Adrenal gland (tissue), 19 donors: ENCODE data around the gene IFNL1. TPM values are rescaled to one million over a fixed set of nuclear protein-coding genes. Genes with fewer than 3 reads are reported as not detected.
A peak's percentile ranks its signal among the peaks of the same experiment; 100 is the strongest.

Experiments used
- DNase-seq, 7 donors: peaks; one replicate each; pipeline ENCODE4 v3.0.0-alpha.2; 2019 to 2020
- H3K27ac ChIP-seq, 5 donors: fragments of 200-600 bp; sonication (generic) in 4 of 5; 1 replicate in 3 of 5; 2 replicates in 2 of 5; pipeline versions ENCODE4 v1.5.1 to v1.8.0; 2016 to 2020; ENCODE audit warnings: mild to moderate bottlenecking in 1 of 5
- H3K27me3 ChIP-seq: fragments of 200-600 bp; 2 replicates; pipeline ENCODE4 v1.8.0; 2021
- H3K36me3 ChIP-seq, 2 donors: fragments of 200-600 bp; replicated peaks in 1 of 2; 1 replicate in 1 of 2; 2 replicates in 1 of 2; pipeline versions ENCODE4 v1.5.1 to v1.8.0; 2018 to 2022
- H3K4me1 ChIP-seq, 2 donors: fragments of 200-600 bp; replicated peaks in 1 of 2; 1 replicate in 1 of 2; 2 replicates in 1 of 2; pipeline versions ENCODE4 v1.5.1 to v1.8.0; 2018 to 2021
- H3K4me3 ChIP-seq, 4 donors: fragments of 200-600 bp; sonication (generic) in 3 of 4; one replicate each; pipeline ENCODE4 v1.5.1; 2016 to 2018
- H3K9me3 ChIP-seq, 3 donors: fragments of 200-600 bp; sonication (generic) in 1 of 3; replicated peaks in 1 of 3; 1 replicate in 2 of 3; 2 replicates in 1 of 3; pipeline versions ENCODE4 v1.5.1 to v1.8.0; 2016 to 2021
- CTCF ChIP-seq, 6 experiments: fragments of 450-650 bp in 4 of 6; fragments of 200-600 bp in 2 of 6; sonication (generic) in 1 of 6; IDR thresholded peaks; 1 replicate in 5 of 6; 2 replicates in 1 of 6; pipeline versions ENCODE4 v1.5.1 to v1.8.0; 2016 to 2021; ENCODE audit warnings: antibody characterized with exemption in 6 of 6, mild to moderate bottlenecking in 2 of 6, moderate library complexity in 1 of 6
- POLR2A ChIP-seq, 2 donors: fragments of 450-650 bp; IDR thresholded peaks; one replicate each; pipeline ENCODE4 v1.6.1; 2017; ENCODE audit warnings: antibody characterized with exemption in 2 of 2, mild to moderate bottlenecking in 2 of 2, moderate library complexity in 1 of 2
- WGBS, 4 donors: extraction: QIAGEN DNeasy Blood & Tissue Kit in 2 of 4; methylation state at CpG; one replicate each; pipeline versions ENCODE4 v1.1.5 to v1.1.7; 2013 to 2017; 5-methylcytosine and 5-hydroxymethylcytosine counted together
- intact Hi-C, 2 donors: fragments of 100-400 bp; cut with DNase I; formaldehyde crosslinking; loops; one replicate each; pipeline versions ENCODE4 v1.14.1 to v1.15.0; 2022 to 2023
- long read RNA-seq, 10 donors: library from polyadenylated mRNA in 3 of 10; unstranded in 2 of 10; stranded (forward) in 1 of 10; transcript quantifications; one replicate each; pipeline ENCODE4 v2.0.0 and lab custom pipeline, GENCODE V29; 2021 to 2026
- polyA plus RNA-seq, 3 donors: library from polyadenylated mRNA; stranded (reverse); fragments of 200-250 nt in 2 of 3; fragments of 350-450 nt in 1 of 3; fragmentation: Illumina TruSeq in 1 of 3; extraction: RNeasy Lipid Tissue Mini Kit (QIAGEN cat#74804) in 1 of 3; gene quantifications; one replicate each; pipeline ENCODE4 v1.2.3, GENCODE V29; 2013 to 2014
- total RNA-seq, 9 donors: library from RNA; depleted of rRNA in 4 of 9; stranded (reverse); fragments of >200 nt in 4 of 9; fragments of 120-200 nt in 1 of 9; fragmentation: NEBNext Ultra II Directional in 1 of 9; extraction: Animal tissue kit (Norgen Biotek cat#: 25700) in 1 of 9; gene quantifications; one replicate each; pipeline versions ENCODE4 v1.1.0 to v1.2.4, GENCODE V29; 2013 to 2023
- donor health status: healthy with polysubstance abuse.
- donor health status: Bipolar disorder and iron deficiency.
- donor health status: DM: yes; HTN: yes; CAD: no.
- donor health status: DM: no; HTN: no; CAD: no.
- donor health status: DM: no; HTN: no; CAD: no.
- donor health status: DM: yes; HTN: yes; CAD: no.

Gene IFNL1
- not detected for total RNA-seq
- not detected for polyA plus RNA-seq
- long read RNA-seq, donor 1 = 0 reads
- long read RNA-seq, donor 2 = 0 reads
- long read RNA-seq, donor 3 = 0 reads
- long read RNA-seq, donor 4 = 0 reads
- long read RNA-seq, donor 5 = 0 reads
- long read RNA-seq, donor 6 = 0 reads
- long read RNA-seq, donor 7 = 0 reads
- long read RNA-seq, donor 8 = 0 reads
- long read RNA-seq, donor 9 = 0 reads
- long read RNA-seq, donor 10 = 0 reads

- H3K27me3 ChIP-seq = peaks cover 6% of the 10 kb centered on the region
- no peaks in the 10 kb centered on the region for H3K36me3 ChIP-seq
- H3K9me3 ChIP-seq = no peaks in the 10 kb centered on the region
- no peak within 1 kb of the TSS for H3K4me3 ChIP-seq
- H3K27ac ChIP-seq = no peak within 1 kb of the TSS
- TF ChIP-seq POLR2A (IDR thresholded peaks at IDR 0.05) = no peak
- TF ChIP-seq CTCF (IDR thresholded peaks at IDR 0.05) = no peak
- 80 to 90% (median 87%) methylated on average over 10 to 11 of the region's 11 CpGs for WGBS, 4 donors
- intact Hi-C loops = no loop called here
- H3K4me1 ChIP-seq = no peaks in the 10 kb centered on the region
- no peak for DNase-seq
These were observed at the start of gene IFNL1 for GRCh38 chr19:39296055-39296645. IFNL1 (plus strand) TSS chr19:39296407; CDS start chr19:39296422, 15 bp downstream.

- Histone ChIP-seq H3K4me1 (no peaks in the 10 kb centered on the region), H3K27ac (no peak overlapping the region), H3K27me3 (peaks cover 28% of the 10 kb centered on the region), H3K36me3 (no peaks in the 10 kb centered on the region), H3K9me3 (no peaks in the 10 kb centered on the region), H3K4me3 (no peak overlapping the region)
- 37 to 47% (median 41%) methylated on average over 14 to 42 of the region's 42 CpGs for WGBS, 4 donors
- intact Hi-C loops = no loop called here
- no peak for TF ChIP-seq CTCF (IDR thresholded peaks at IDR 0.05)
- peak in 4 of 7 donors; percentile 8 to 60 (median 22) for DNase-seq
These were observed 49.1 kb upstream of the IFNL1 start for GRCh38 chr19:39246951-39247669.

- TF ChIP-seq CTCF (IDR thresholded peaks at IDR 0.05) (no peak), POLR2A (IDR thresholded peaks at IDR 0.05) (no peak)
- H3K27ac ChIP-seq = no peak overlapping the region
- no peaks in the 10 kb centered on the region for H3K36me3 ChIP-seq
- intact Hi-C loops = no loop called here
- no peaks in the 10 kb centered on the region for H3K9me3 ChIP-seq
- DNase-seq = no peak
- H3K4me1 ChIP-seq = no peaks in the 10 kb centered on the region
- H3K27me3 ChIP-seq = peaks cover 28% of the 10 kb centered on the region
- no peak overlapping the region for H3K4me3 ChIP-seq
- 0 to 54% (median 27%) methylated on average over 8 to 92 of the region's 92 CpGs for WGBS, 4 donors
These were observed 48.2 kb upstream of the IFNL1 start for GRCh38 chr19:39247701-39248664.

- intact Hi-C loops = no loop called here
- H3K27ac ChIP-seq = no peak within 1 kb of the TSS
- no peak for DNase-seq
- TF ChIP-seq POLR2A (IDR thresholded peaks at IDR 0.05) = no peak
- TF ChIP-seq CTCF (IDR thresholded peaks at IDR 0.05) = no peak
- H3K4me1 ChIP-seq = no peaks in the 10 kb centered on the region
- H3K9me3 ChIP-seq = no peaks in the 10 kb centered on the region
- H3K4me3 ChIP-seq = no peak within 1 kb of the TSS
- WGBS, 4 donors = 70 to 74% (median 72%) methylated on average over 13 of the region's 13 CpGs
- H3K36me3 ChIP-seq = no peaks in the 10 kb centered on the region
- H3K27me3 ChIP-seq = peaks cover 28% of the 10 kb centered on the region
These were observed 47.4 kb upstream of the IFNL1 start, which contains the start of gene IFNL4 for GRCh38 chr19:39248806-39249205. IFNL4 (minus strand) TSS chr19:39248856.
